SK-N-SH (cell line): Measurements from ENCODE around the gene ZMAT1. TPM values are rescaled to one million over a fixed set of nuclear protein-coding genes. Genes with fewer than 3 reads are reported as not detected.
A peak's percentile ranks its signal among the peaks of the same experiment; 100 is the strongest.

Source experiments
- CTCF ChIA-PET: fragments of 300-600, 350-600 bp; formaldehyde crosslinking; extraction: SDS; loops from one replicate; lab custom pipeline; 2021; lab: Yijun Ruan, JAX
- POLR2A ChIA-PET: fragments of 350-600 bp; sonication (Branson Sonifier 250); formaldehyde crosslinking; extraction: SDS; loops from one replicate; lab custom pipeline; 2020; ENCODE audit warnings: antibody characterized with exemption, inconsistent platforms; lab: Yijun Ruan, JAX
- DNase-seq: peaks from one replicate; pipeline ENCODE4 v3.0.0; 2012
- H2AFZ ChIP-seq: fragments of 200-600 bp; sonication (generic); 2 replicates; pipeline ENCODE4 v1.8.1; 2016; ENCODE audit warnings: antibody characterized with exemption, mild to moderate bottlenecking, low read depth
- H3F3A ChIP-seq: fragments of 200-600 bp; sonication (generic); replicated peaks from 2 replicates; pipeline ENCODE3; 2016; ENCODE audit warnings: antibody characterized with exemption, mild to moderate bottlenecking; ENCODE audit not compliant: insufficient read depth
- H3K27ac ChIP-seq, 2 experiments: fragments of 200-500 bp in 1 of 2; fragments of 200-600 bp in 1 of 2; sonication (Bioruptor generic) in 1 of 2; sonication (generic), shearing (Covaris generic) in 1 of 2; 2 replicates each; pipeline versions ENCODE4 v1.5.1 to v1.6.1; 2014 to 2016; ENCODE audit warnings: low read depth in 2 of 2, inconsistent platforms in 1 of 2, low read length in 1 of 2, mild to moderate bottlenecking in 1 of 2, mixed read lengths in 1 of 2
- H3K27me3 ChIP-seq: fragments of 200-600 bp; sonication (generic), shearing (Covaris generic); 2 replicates; pipeline ENCODE4 v1.6.1; 2016; ENCODE audit warnings: mixed run types; ENCODE audit not compliant: insufficient read depth
- H3K36me3 ChIP-seq, 2 experiments: fragments of 200-500 bp in 1 of 2; fragments of 200-600 bp in 1 of 2; sonication (Bioruptor generic) in 1 of 2; sonication (generic) in 1 of 2; replicated peaks in 1 of 2; 2 replicates each; pipeline versions ENCODE3 to v1.5.1; 2014 to 2016; ENCODE audit warnings: low read length in 1 of 2, mild to moderate bottlenecking in 1 of 2; ENCODE audit not compliant: insufficient read depth in 2 of 2, control insufficient read depth in 1 of 2
- H3K4me1 ChIP-seq, 2 experiments: fragments of 200-500 bp in 1 of 2; fragments of 200-600 bp in 1 of 2; sonication (Bioruptor generic) in 1 of 2; sonication (generic), shearing (Covaris generic) in 1 of 2; 2 replicates each; pipeline versions ENCODE4 v1.5.1 to v1.6.1; 2014 to 2016; ENCODE audit warnings: low read depth in 1 of 2, low read length in 1 of 2, mixed run types in 1 of 2; ENCODE audit not compliant: insufficient read depth in 2 of 2, control insufficient read depth in 1 of 2
- H3K4me2 ChIP-seq: fragments of 200-600 bp; sonication (generic), shearing (Covaris generic); 2 replicates; pipeline ENCODE4 v1.6.1; 2017; ENCODE audit warnings: mixed run types
- H3K4me3 ChIP-seq, 2 experiments: fragments of 200-500 bp in 1 of 2; fragments of 200-600 bp in 1 of 2; sonication (Bioruptor generic) in 1 of 2; sonication (generic), shearing (Covaris generic) in 1 of 2; 2 replicates each; pipeline versions ENCODE4 v1.5.1 to v1.8.1; 2014 to 2016; ENCODE audit warnings: low read depth in 2 of 2, inconsistent platforms in 1 of 2, low read length in 1 of 2, mild to moderate bottlenecking in 1 of 2, mixed read lengths in 1 of 2, moderate library complexity in 1 of 2
- H3K79me2 ChIP-seq: fragments of 200-600 bp; sonication (generic); 2 replicates; pipeline ENCODE4 v1.8.1; 2017; ENCODE audit warnings: mild to moderate bottlenecking; ENCODE audit not compliant: insufficient read depth
- H3K9ac ChIP-seq: fragments of 200-600 bp; sonication (generic); 2 replicates; pipeline ENCODE4 v1.6.1; 2017; ENCODE audit warnings: mixed run types
- H3K9me2 ChIP-seq: fragments of 200-600 bp; sonication (generic); 2 replicates; pipeline ENCODE4 v1.6.1; 2017; ENCODE audit warnings: mixed run types
- H3K9me3 ChIP-seq: fragments of 200-600 bp; sonication (generic); 2 replicates; pipeline ENCODE4 v1.6.1; 2017; ENCODE audit warnings: mixed run types, mild to moderate bottlenecking, moderate library complexity
- H4K20me1 ChIP-seq: fragments of 200-600 bp; sonication (generic); 2 replicates; pipeline ENCODE4 v1.6.1; 2017; ENCODE audit warnings: mild to moderate bottlenecking, mixed run types; ENCODE audit not compliant: insufficient read depth
- CHD2 ChIP-seq: fragments of 150-350 bp; IDR thresholded peaks from 2 replicates; pipeline ENCODE4 v1.6.1; 2018; ENCODE audit warnings: low read length; ENCODE audit not compliant: partially characterized antibody
- ELF1 ChIP-seq: IDR thresholded peaks from 2 replicates; pipeline ENCODE4 v1.4.0; 2012
- EP300 ChIP-seq, 2 experiments: IDR thresholded peaks; 2 replicates each; pipeline versions ENCODE4 v1.4.0 to v1.6.1; 2012; ENCODE audit warnings: borderline replicate concordance in 1 of 2, low read depth in 1 of 2, low read length in 1 of 2
- FOSL2 ChIP-seq: IDR thresholded peaks from 2 replicates; pipeline ENCODE4 v1.4.0; 2012; ENCODE audit warnings: low read depth, mild to moderate bottlenecking, moderate library complexity, borderline replicate concordance
- FOXM1 ChIP-seq: IDR thresholded peaks from 2 replicates; pipeline ENCODE4 v1.4.0; 2012; ENCODE audit warnings: low read depth, mild to moderate bottlenecking
- GABPA ChIP-seq: IDR thresholded peaks from 2 replicates; pipeline ENCODE4 v1.4.0; 2012; ENCODE audit warnings: low read depth, mild to moderate bottlenecking
- JUND ChIP-seq: IDR thresholded peaks from 2 replicates; pipeline ENCODE4 v1.4.0; 2012
- MAX ChIP-seq: IDR thresholded peaks from 2 replicates; pipeline ENCODE4 v1.4.0; 2012; ENCODE audit warnings: low read depth
- MEF2A ChIP-seq: IDR thresholded peaks from 2 replicates; pipeline ENCODE4 v1.4.0; 2012; ENCODE audit warnings: low read depth, borderline replicate concordance
- POLR2AphosphoS5 ChIP-seq: IDR thresholded peaks from 2 replicates; pipeline ENCODE4 v1.6.1; 2012; ENCODE audit warnings: low read depth, low read length
- RCOR1 ChIP-seq: fragments of 150-350 bp; IDR thresholded peaks from 2 replicates; pipeline ENCODE4 v1.6.1; 2017; ENCODE audit warnings: antibody characterized with exemption, low read length
- TAF1 ChIP-seq: IDR thresholded peaks from 2 replicates; pipeline ENCODE4 v1.6.1; 2012; ENCODE audit warnings: low read depth, mild to moderate bottlenecking, low read length, moderate library complexity, borderline replicate concordance
- TEAD4 ChIP-seq: IDR thresholded peaks from 2 replicates; pipeline ENCODE4 v1.4.0; 2012; ENCODE audit warnings: mild to moderate bottlenecking, borderline replicate concordance; ENCODE audit not compliant: insufficient read depth
- YY1 ChIP-seq: IDR thresholded peaks from 2 replicates; pipeline ENCODE4 v1.4.0; 2012; ENCODE audit warnings: low read depth, mild to moderate bottlenecking
- WGBS: methylation state at CpG from one replicate; pipeline ENCODE4 v1.1.6; 2017; ENCODE audit warnings: low lambda C conversion rate; 5-methylcytosine and 5-hydroxymethylcytosine counted together
- polyA plus RNA-seq, 3 experiments: library from polyadenylated mRNA; depleted of rRNA; stranded (reverse); fragments of >200 nt; gene quantifications; 2 replicates each; pipeline ENCODE4 v1.2.3, GENCODE V29; 2012
- TF ChIP-seq, protein P1 (sequence below): fragments of 150-350 bp; IDR thresholded peaks from 2 replicates; pipeline ENCODE4 v1.6.1; 2017; ENCODE audit warnings: antibody characterized with exemption, low read length, low read depth, borderline replicate concordance
- TF ChIP-seq, protein P2 (sequence below): IDR thresholded peaks from 2 replicates; pipeline ENCODE4; 2012

Gene ZMAT1
- polyA plus RNA-seq (2012; rRNA removed): 3.8 and 5.5 TPM in 2 replicates
- polyA plus RNA-seq (2012; cell fraction: cytosol; rRNA removed): 0.96 and 1.2 TPM in 2 replicates
- polyA plus RNA-seq (2012; cell fraction: nucleus; rRNA removed): 14.8 and 27.8 TPM in 2 replicates

DNA sequence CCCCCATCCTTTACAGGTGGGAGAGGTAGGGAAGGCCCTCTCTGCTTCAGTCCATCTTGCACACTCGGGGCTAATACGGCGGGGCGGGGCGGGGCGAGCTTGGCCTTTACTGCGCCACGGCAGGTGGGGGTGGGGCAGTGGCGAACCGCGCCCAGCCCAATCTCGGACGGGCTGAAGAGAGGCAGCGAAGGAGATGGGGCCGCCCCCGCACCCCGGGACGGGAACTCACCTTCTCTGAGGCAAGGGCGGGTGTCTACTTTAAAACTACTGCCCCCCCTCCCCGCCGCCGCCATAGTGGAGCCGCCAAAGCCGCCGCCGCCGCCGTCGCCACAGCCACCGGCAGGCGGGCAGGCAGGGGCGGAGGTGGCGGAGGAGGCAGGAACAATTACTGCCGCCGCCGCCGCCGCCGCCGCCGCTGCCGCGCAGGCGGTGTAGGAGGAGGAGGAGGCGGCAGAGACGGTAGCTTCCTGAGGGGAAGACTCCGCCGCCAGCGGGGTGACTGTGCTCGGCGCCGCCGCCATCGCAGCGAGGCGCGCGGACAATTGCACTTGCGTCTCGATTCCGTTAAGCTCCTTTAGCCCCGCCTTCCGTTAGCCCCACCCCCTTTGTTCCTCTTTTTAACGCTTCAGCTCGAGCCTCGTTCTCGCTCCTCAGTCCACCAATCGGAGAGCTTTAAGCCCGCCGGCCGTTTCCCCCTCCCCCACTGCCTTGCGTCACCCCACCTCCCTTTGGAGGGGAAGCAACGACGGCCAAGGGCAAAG, at the start of gene ZMAT1:
Gene ZMAT1 (minus strand): TSS at position 540 of the 761 bp plus-strand sequence. CDS start 19 bp downstream, at position 521.
- peak; percentile 82 for DNase-seq
- no peaks in the 10 kb centered on the region for H3K36me3 ChIP-seq
- no peaks in the 10 kb centered on the region for H3K79me2 ChIP-seq
- POLR2A ChIA-PET: interaction anchor here (0.6 to 0.7 kb wide), 2 partner anchors 14 to 867 kb away, joined by 3 read pairs; no protein-coding TSS in a partner anchor
- peak within 1 kb of the TSS; percentile 86 for H3K9ac ChIP-seq
- peak within 1 kb of the TSS; percentile 70 for H3K4me2 ChIP-seq
- H3K4me3 ChIP-seq: peak within 1 kb of the TSS; percentile 55 to 60
- no peaks in the 10 kb centered on the region for H3K4me1 ChIP-seq
- H3K27ac ChIP-seq: peak within 1 kb of the TSS; percentile 68
- CTCF ChIA-PET: no interaction called here
- H2AFZ ChIP-seq: peak within 1 kb of the TSS; percentile 56
- no peaks in the 10 kb centered on the region for H3K9me3 ChIP-seq
- no peaks in the 10 kb centered on the region for H3K9me2 ChIP-seq
- H3K27me3 ChIP-seq: no peaks in the 10 kb centered on the region
- no peak for TF ChIP-seq RCOR1
- peak; percentile 73; the same call in 1 of the 2 replicates for TF ChIP-seq YY1
- TF ChIP-seq POLR2AphosphoS5: peak; percentile 63; the same call in 1 of the 2 replicates
- TF ChIP-seq CHD2: peak; percentile 80
- H3F3A ChIP-seq: no peaks in the 10 kb centered on the region
- H4K20me1 ChIP-seq: no peaks in the 10 kb centered on the region
- WGBS: 20% methylated on average over 35 of the region's 74 CpGs

GRCh38 chrX:101977106-101977505, 45.3 kb upstream of the ZMAT1 start:
- no peak for DNase-seq
- H3K4me2 ChIP-seq: no peak overlapping the region
- H3K9me2 ChIP-seq: no peaks in the 10 kb centered on the region
- ChIA-PET CTCF (no interaction called here), POLR2A (no interaction called here)
- H4K20me1 ChIP-seq: no peaks in the 10 kb centered on the region
- no peaks in the 10 kb centered on the region for H3F3A ChIP-seq
- H3K4me3 ChIP-seq: no peak overlapping the region
- no peaks in the 10 kb centered on the region for H3K4me1 ChIP-seq
- H3K9ac ChIP-seq: no peak overlapping the region
- H3K27me3 ChIP-seq: no peaks in the 10 kb centered on the region
- TF ChIP-seq MAX (no peak), CHD2 (no peak), JUND (no peak), FOSL2 (no peak), GABPA (no peak), TEAD4 (no peak), YY1 (no peak), MEF2A (no peak), TAF1 (no peak)
- H3K36me3 ChIP-seq: no peaks in the 10 kb centered on the region
- H3K9me3 ChIP-seq: no peaks in the 10 kb centered on the region
- no peak overlapping the region for H2AFZ ChIP-seq
- H3K79me2 ChIP-seq: no peaks in the 10 kb centered on the region
- H3K27ac ChIP-seq: no peak overlapping the region

- no peak for DNase-seq
- Histone ChIP-seq H3K79me2 (no peaks in the 10 kb centered on the region), H3K36me3 (no peaks in the 10 kb centered on the region), H3K4me1 (no peaks in the 10 kb centered on the region), H4K20me1 (no peaks in the 10 kb centered on the region), H2AFZ (no peak overlapping the region), H3K27me3 (no peaks in the 10 kb centered on the region; the same call in 1 of the 2 replicates), H3K9me3 (no peaks in the 10 kb centered on the region), H3K27ac (no peak overlapping the region), H3F3A (no peaks in the 10 kb centered on the region), H3K4me2 (no peak overlapping the region), H3K4me3 (no peak overlapping the region), H3K9ac (no peak overlapping the region), H3K9me2 (no peaks in the 10 kb centered on the region)
- ChIA-PET CTCF (interaction anchor here (0.7 kb wide), 1 partner anchor 11 kb away, joined by 3 read pairs; no protein-coding TSS in a partner anchor), POLR2A (no interaction called here)
- TF ChIP-seq, protein P1, sequence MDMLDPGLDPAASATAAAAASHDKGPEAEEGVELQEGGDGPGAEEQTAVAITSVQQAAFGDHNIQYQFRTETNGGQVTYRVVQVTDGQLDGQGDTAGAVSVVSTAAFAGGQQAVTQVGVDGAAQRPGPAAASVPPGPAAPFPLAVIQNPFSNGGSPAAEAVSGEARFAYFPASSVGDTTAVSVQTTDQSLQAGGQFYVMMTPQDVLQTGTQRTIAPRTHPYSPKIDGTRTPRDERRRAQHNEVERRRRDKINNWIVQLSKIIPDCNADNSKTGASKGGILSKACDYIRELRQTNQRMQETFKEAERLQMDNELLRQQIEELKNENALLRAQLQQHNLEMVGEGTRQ: no peak
- TF ChIP-seq EP300 (IDR thresholded peaks at IDR 0.05; ENCODE audit: borderline replicate concordance in 1 of 2, low read depth in 1 of 2, low read length in 1 of 2): no peak
- no peak for TF ChIP-seq ELF1
- TF ChIP-seq, protein P2, sequence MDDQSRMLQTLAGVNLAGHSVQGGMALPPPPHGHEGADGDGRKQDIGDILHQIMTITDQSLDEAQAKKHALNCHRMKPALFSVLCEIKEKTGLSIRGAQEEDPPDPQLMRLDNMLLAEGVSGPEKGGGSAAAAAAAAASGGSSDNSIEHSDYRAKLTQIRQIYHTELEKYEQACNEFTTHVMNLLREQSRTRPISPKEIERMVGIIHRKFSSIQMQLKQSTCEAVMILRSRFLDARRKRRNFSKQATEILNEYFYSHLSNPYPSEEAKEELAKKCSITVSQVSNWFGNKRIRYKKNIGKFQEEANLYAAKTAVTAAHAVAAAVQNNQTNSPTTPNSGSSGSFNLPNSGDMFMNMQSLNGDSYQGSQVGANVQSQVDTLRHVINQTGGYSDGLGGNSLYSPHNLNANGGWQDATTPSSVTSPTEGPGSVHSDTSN: no peak
- no peak for TF ChIP-seq FOXM1
These were observed 41.2 kb upstream of the ZMAT1 start for GRCh38 chrX:101973066-101973465.
